HG02678 (cell line): ENCODE data around the gene CLDN1.

ENCODE experiments used
- ATAC-seq: cut with Tn5 transposase; IDR thresholded peaks from one replicate; pipeline ENCODE4 v1.9.1; 2021; ENCODE audit warnings: mild to moderate bottlenecking, moderate library complexity; ENCODE audit not compliant: unreplicated experiment

Gene CLDN1

DNA sequence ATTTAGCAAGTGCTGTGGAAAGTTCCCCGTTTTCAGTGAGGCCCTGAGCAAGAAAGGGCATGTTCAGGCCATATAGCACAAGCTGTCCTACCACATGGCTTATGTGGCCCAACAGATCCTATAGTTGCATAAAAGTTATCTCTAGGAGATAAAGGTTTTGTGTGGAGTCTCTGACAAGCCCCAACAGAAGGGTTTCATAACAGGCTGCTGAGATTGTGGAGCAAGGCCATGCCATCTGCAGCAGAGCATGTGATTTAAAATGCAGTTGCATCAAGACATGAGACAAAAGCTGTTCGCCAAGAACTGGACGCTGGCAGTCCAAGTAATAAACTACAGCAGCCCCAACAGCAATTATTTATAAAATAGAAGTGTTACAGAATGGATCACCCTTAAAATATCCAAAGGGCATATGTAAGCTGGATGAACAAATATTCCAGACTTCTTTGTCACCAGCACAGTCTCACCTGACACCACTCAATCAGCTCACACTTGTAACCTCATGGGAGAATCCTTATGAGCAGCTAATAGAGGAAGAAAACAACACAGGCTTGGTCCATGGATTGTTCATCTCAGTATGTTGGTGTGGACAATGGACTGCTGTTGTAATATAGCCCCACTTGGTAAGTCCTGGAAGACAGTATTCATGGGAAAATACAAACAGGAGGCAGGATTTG is 14.4 kb upstream of the CLDN1 start:
- ATAC-seq = no peak

DNA sequence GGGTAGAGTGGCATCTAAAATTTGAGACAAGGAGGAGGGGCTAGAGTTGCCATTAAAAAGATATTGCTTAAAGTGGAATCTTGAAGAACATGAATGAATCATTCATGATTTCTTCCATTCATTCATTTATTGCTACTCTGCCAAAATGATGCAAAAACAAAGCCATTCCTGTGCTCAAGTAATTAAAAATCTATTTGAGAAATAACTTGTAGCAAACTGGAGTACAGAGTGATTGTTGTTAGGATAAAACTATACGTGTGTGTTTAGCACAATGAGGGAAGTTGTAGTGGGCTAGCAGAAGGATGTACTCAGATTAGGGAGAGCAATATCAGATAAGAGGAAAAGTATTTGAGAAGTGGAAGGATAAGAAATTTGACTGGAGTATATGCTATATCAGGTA is 11.7 kb upstream of the CLDN1 start:
- ATAC-seq = no peak

DNA sequence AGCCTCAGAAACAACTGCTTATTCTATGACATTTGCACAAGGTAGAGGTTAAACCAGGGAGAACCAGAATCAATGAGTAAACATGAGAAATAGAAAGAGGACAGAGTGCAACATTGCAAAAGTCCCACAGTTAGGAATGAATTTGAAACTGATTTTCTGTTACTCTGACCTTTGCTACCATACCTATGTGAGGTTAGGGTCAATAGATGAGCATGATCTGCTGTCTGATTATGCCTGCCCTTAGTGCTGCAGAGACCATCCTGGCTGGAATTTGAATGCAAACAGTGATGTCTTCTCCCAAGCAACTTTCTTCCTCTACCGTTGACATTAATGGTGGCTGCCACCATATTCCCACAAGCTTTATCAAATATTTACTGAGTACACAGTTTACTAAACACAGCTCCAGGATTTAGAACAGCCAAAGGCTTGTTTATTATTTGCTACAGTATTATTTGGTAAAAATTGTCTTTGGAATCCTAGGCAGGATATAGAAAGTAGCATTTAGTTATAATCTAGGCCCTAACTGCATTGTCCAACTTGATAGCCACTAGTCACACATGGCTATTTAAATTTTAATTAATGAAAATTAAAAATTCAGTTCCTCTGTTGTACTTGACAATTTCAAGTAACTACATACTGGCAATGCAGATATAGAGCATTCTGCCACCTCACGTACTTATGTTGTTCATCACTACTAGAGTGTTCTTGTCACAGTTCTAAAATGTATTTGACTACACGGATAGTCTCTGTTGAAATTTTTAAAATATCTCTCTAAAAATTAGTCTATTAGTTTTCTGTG is 8.9 kb upstream of the CLDN1 start:
- ATAC-seq = no peak

DNA sequence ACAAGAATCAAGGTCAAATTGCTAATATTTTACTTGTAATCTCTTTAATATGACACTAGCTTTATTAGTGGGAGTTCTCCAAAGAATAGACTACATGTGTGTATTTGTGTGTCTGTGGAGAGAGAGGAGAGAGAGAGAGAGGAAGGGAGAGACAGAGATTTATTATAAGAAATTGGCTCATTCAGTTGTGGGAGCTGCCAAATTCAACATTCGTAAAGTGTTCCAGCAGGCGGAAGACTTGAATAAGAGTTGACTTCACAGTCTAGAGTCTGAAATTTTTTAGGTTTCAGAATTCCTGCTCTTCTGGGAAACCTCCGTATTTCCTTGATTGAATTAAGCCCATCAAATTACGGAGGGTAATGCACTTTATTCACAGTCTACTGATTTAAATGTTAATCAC is 4.7 kb upstream of the CLDN1 start:
- ATAC-seq = no peak

- no peak for ATAC-seq
These were observed 4.1 kb upstream of the CLDN1 start for GRCh38 chr3:190326361-190326760.

DNA sequence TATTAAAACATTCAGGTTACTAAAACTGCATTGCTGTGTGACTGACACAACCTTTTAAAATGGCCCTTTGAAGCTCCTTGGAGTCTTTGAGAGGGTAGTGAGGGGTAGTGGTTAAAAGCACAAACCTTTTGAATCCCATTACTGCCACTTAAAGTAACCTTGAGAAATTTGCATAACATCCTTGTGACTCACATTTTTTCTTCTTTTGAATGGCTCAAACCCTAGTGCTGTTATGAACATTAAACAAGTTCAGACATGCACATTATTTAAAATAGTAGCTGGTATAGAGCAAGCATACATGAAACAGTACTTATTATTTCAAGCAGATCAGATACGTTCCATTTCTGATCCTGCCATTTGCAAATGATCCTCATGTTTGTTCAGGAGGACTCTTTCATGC is 3.7 kb upstream of the CLDN1 start:
- no peak for ATAC-seq

GRCh38 chr3:190323246-190323626 is 990 bp upstream of the CLDN1 start:
- no peak for ATAC-seq

- ATAC-seq = no peak
These were observed 479 bp upstream of the CLDN1 start for GRCh38 chr3:190322604-190323245.

GRCh38 chr3:190320594-190321362 is 1.5 kb downstream of the CLDN1 start:
- no peak for ATAC-seq

DNA sequence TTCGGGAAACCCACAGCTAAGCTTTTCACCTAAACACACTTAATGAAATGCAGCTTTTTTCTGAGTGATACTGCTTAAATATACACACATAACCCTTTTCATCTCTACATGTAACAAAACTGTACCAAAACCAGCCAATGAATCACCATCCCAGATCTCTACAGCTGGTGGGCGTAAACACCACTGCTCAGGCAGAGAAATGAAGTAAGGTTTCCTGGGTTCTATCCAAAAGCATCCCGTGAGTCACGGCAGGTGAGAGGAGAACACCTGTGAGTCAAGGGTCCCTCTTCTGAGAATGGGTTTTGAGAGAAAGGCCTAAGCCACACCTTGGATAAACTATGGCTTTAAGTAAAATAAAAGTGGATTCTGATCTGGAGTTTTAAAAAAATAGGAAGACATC is 2.6 kb downstream of the CLDN1 start:
- no peak for ATAC-seq

DNA sequence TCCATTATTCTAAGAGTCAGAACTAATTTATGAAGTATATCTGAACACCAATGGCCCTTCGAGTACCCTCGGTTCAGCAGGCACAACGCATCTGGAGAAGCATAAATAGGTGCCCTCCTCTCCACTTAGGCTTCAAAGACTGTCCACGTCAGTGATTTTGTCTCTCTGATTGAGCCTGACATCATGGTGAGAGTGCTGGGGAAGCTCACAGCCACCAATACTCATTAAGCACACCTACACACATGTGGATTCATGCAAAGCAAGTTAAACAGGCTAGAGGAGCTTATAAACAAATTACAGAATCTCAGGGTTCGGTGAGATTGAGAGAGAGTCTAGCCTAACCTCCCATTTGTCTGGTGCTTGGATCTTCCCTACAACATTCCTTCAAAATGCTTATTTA is 3.6 kb downstream of the CLDN1 start:
- no peak for ATAC-seq

DNA sequence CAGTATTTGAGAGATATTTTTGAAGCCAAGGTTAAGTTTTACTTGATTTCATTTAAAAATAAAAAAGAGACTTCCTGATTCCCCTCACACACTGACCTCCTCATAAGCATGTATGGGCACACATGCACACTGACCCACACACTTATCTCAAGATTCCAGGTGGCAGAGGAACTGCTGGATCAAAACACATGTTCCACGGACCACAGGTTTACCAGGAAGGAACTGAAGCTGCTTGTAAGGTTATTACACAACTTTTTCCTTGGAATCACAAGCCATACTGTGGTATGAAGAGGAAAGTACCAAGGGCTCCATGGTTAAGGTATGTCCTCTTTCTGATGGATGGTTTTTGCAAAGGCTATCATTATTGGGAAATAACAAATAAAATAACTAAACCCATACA is 7.5 kb downstream of the CLDN1 start:
- ATAC-seq = no peak

GRCh38 chr3:190309414-190309813 is 12.8 kb downstream of the CLDN1 start:
- no peak for ATAC-seq

DNA sequence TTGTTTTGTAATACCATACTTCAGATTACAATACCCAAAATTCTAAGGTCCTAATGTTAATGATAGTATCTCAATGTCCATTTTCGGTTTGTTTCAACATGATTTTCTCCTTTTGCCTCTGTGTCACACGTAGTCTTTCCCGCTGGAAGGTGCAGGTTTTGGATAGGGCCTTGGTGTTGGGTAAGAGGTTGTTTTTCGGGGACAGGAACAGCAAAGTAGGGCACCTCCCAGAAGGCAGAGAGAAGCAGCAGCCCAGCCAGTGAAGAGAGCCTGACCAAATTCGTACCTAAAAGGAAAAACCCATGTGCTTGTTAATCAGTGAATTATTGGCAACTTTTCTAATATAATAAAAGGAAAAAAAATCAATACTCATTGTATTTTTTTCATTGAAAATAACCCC is 14.1 kb downstream of the CLDN1 start:
- ATAC-seq = no peak

DNA sequence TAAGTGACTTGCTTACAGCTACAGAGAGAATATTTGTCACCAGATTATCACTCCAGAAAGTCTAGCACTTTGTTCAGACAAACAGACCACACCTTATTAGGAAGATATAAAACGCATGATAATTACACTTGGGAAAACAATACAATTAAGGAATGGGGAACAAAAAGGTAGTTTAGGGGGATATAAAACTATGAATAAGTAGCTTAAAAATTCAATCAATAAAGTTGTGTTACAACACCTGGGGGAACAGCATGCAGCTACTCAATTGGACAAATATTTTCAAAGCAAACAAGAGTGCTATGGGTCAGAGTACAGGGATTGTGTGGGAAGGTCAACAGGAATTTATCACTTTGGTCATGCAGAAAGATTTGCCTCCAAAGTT is 15.1 kb downstream of the CLDN1 start:
- no peak for ATAC-seq

- no peak for ATAC-seq
These were observed 15.6 kb downstream of the CLDN1 start for GRCh38 chr3:190306513-190307163.

DNA sequence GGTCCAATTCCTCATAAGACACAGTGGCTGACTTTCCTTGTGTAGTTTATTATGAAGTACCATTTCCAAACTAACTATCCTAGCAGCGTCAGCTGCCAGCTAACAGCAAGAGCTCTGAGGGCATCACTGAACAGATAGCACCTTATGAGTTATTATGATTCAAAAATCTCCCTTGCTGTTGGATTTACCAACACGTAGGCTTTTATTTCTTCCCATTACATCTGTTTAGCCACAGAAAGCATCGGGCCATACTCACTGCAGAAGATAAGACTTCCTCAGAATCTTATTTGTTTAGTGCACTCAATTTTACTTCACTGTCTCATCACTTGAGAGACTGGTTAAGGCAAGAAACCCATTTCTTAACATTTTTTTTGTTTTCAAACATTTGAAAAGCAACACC is 16.2 kb downstream of the CLDN1 start:
- ATAC-seq = no peak

DNA sequence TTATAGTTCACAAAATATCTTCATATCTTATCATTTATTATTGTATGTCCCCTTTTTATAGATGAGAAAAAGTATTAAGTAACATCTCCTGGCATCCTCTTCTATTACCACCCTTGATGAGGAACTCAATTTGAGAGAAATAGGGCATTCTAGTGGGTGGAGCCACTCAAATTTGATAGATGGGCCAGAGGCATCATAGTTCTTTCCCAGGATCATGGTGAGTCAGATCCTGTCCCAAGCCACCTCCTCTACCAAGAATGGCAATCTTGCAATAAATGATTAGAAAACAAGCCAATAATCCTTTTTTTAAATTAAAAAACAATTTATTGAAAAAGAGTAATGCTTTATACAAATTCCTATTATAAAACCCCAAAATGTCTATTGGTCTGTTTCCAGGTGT is 16.8 kb downstream of the CLDN1 start:
- no peak for ATAC-seq

DNA sequence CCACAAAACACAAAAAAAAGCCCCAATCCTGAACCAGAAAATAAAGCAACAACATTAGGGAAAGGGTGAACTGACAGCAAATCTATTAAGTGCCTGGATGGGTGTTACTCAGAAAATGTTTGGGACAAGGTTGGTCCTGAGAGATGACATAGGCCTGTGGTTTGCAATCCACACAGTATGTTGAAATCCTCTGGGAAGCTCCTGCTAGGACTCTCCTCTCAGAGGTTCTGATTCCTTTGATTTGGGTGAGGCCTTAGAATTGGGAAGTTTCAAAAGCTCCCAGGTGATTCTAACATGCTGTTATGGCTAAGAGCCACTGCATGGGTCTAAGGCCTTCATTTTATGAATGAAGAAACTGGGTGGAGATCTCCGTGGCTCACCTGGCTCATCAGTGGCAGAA is 18.4 kb downstream of the CLDN1 start:
- ATAC-seq = no peak

- ATAC-seq = no peak
These were observed 19.9 kb downstream of the CLDN1 start for GRCh38 chr3:190302212-190302867.
